T-cell (primary cell): ENCODE results near the gene CNGB1. TPM values are rescaled to one million over a fixed set of nuclear protein-coding genes. Genes with fewer than 3 reads are reported as not detected.
"Not testable (repeated sequence)": the region's sequence is repeated elsewhere in the genome, so short reads cannot be mapped to it uniquely, and the experiment has no call there.

Experiments
- ATAC-seq, 4 experiments: fragments of 200-7000 bp in 3 of 4; fragments of 150-1000 bp in 1 of 4; cut with Tn5 transposase; replicated peaks in 1 of 4; 1 replicate in 3 of 4; 2 replicates in 1 of 4; pipeline ENCODE4 v1.10.0; 2021; ENCODE audit warnings: moderate library complexity in 3 of 4, mild to moderate bottlenecking in 2 of 4, moderate number of reproducible peaks in 1 of 4
- CTCF ChIA-PET, 2 donors: fragments of 300-600 bp; sonication (Branson Sonifier 250); formaldehyde crosslinking; loops; one replicate each; lab custom pipeline; 2022; ENCODE audit warnings: antibody characterized with exemption in 2 of 2; lab: Charles Lee
- POLR2A ChIA-PET, 2 donors: fragments of 300-600 bp; sonication (Branson Sonifier 250); formaldehyde crosslinking; loops; one replicate each; lab custom pipeline; 2022; ENCODE audit warnings: antibody characterized with exemption in 2 of 2; lab: Charles Lee
- DNase-seq, 35 experiments: peaks; one replicate each; pipeline versions ENCODE4 v3.0.0 to v3.0.0-alpha.2; 2013 to 2023
- H3K27ac ChIP-seq: one replicate; pipeline ENCODE4 v1.5.1; 2013; ENCODE audit warnings: low read length
- H3K27me3 ChIP-seq, 2 experiments: replicated peaks in 1 of 2; 1 replicate in 1 of 2; 2 replicates in 1 of 2; pipeline versions ENCODE4 v1.6.1 to v1.7.0; 2013; ENCODE audit warnings: low read length in 1 of 2, mixed read lengths in 1 of 2; ENCODE audit not compliant: control insufficient read depth in 2 of 2, insufficient read depth in 2 of 2; ENCODE audit errors: extremely low read depth in 1 of 2
- H3K36me3 ChIP-seq, 2 donors: 1 replicate in 1 of 2; 2 replicates in 1 of 2; pipeline versions ENCODE4 v1.6.1 to v1.7.0; 2013; ENCODE audit warnings: low read length in 1 of 2; ENCODE audit not compliant: control insufficient read depth in 2 of 2, insufficient read depth in 1 of 2; ENCODE audit errors: extremely low read depth in 1 of 2
- H3K4me1 ChIP-seq, 2 experiments: 1 replicate in 1 of 2; 2 replicates in 1 of 2; pipeline versions ENCODE4 v1.6.1 to v1.7.0; 2013; ENCODE audit warnings: low read length in 2 of 2, mixed read lengths in 1 of 2; ENCODE audit not compliant: insufficient read depth in 2 of 2, control insufficient read depth in 1 of 2; ENCODE audit errors: extremely low read depth in 1 of 2
- H3K4me3 ChIP-seq, 2 donors: 1 replicate in 1 of 2; 2 replicates in 1 of 2; pipeline versions ENCODE4 v1.5.1 to v1.7.0; 2013; ENCODE audit warnings: mild to moderate bottlenecking in 2 of 2, low read length in 1 of 2, moderate library complexity in 1 of 2; ENCODE audit not compliant: control insufficient read depth in 1 of 2; ENCODE audit errors: extremely low read depth in 1 of 2
- H3K9me3 ChIP-seq: 2 replicates; pipeline ENCODE4 v1.7.0; 2013
- H3K27ac Mint-ChIP-seq, 2 donors: one replicate each; pipeline ENCODE4 v1.8.0; 2020 to 2021; ENCODE audit warnings: mild to moderate bottlenecking in 2 of 2, mixed read lengths in 2 of 2
- H3K27me3 Mint-ChIP-seq, 2 donors: one replicate each; pipeline ENCODE4 v1.8.0; 2021 to 2022; ENCODE audit warnings: mixed read lengths in 2 of 2
- H3K36me3 Mint-ChIP-seq: one replicate; pipeline ENCODE4 v1.8.0; 2021; ENCODE audit warnings: mixed read lengths
- H3K4me1 Mint-ChIP-seq, 3 donors: one replicate each; pipeline ENCODE4 v1.8.0; 2020 to 2022; ENCODE audit warnings: mixed read lengths in 3 of 3, mild to moderate bottlenecking in 1 of 3
- H3K4me3 Mint-ChIP-seq, 3 donors: one replicate each; pipeline ENCODE4 v1.8.0; 2020 to 2022; ENCODE audit warnings: mild to moderate bottlenecking in 3 of 3, mixed read lengths in 3 of 3, moderate library complexity in 3 of 3
- H3K9me3 Mint-ChIP-seq, 3 donors: one replicate each; pipeline ENCODE4 v1.8.0; 2020 to 2022; ENCODE audit warnings: mixed read lengths in 3 of 3
- WGBS: methylation state at CpG from one replicate; pipeline ENCODE4 v1.1.5; 2013; ENCODE audit warnings: missing lambda C conversion rate; ENCODE audit not compliant: insufficient coverage; 5-methylcytosine and 5-hydroxymethylcytosine counted together
- total RNA-seq, 35 experiments: library from RNA in 6 of 35; stranded (reverse) in 6 of 35; fragments of 120-200 nt in 1 of 35; gene quantifications; one replicate each; pipeline versions ENCODE4 v1.2.1 to v1.2.4 and lab custom pipeline; 2013 to 2026

Gene CNGB1
- total RNA-seq, 5 donors from 2014 or later (not counting 1 experiment from before 2014, with no cell fraction given), result not detected

DNA sequence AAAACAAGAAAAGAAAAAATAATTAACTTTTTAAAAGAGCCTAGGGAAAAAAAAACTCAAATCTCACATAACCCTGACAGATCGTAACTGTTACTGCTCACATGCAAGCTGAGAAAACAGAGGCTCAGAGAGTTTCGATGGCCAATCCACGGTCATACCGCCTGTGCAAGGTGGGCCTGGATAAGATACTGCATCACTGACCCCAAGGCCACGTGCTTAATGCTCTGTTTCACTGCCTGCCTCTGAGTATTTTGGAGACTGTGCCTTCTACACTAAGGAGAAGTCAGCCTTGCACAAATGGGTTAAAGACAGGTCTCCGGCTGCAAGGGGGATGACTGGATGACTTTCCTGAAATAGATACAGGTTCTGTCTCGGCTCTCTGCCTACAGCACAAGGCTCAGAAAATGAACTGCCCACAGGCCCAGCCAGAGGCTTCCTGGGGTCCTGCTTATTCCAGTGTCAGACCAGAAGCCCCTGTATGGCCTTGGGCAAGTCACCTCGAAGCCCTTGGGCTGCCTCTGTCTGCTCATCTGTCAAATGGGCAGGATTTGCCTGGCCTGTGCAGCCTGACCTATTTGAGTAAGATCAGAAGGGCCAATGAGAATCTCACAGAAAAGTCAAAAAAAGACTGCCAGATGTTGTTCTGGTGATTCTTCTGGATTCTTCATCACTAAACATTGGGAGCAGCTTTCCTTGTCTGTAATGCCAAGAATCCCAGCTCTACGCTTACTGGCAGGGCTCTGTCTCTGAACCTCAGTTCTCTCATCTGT lies 25.8 kb downstream of the CNGB1 start:
- no peak for DNase-seq
- 83% methylated on average over 8 of the region's 9 CpGs for WGBS
- Mint-ChIP-seq H3K27me3 (peaks cover 4 to 5% of the 10 kb centered on the region in 2 donors), H3K4me1 (no peaks in the 10 kb centered on the region), H3K9me3 (no peaks in the 10 kb centered on the region), H3K27ac (no peak overlapping the region), H3K4me3 (no peak overlapping the region), H3K36me3 (no peaks in the 10 kb centered on the region)
- ChIA-PET CTCF (interaction anchor here in 1 of 2 donors (0.7 kb wide), 1 partner anchor 9 kb away, joined by 9 read pairs; no protein-coding TSS in a partner anchor), POLR2A (no interaction called here)
- no peak for ATAC-seq
- Histone ChIP-seq H3K9me3 (no peaks in the 10 kb centered on the region), H3K36me3 (no peaks in the 10 kb centered on the region), H3K27me3 (peaks cover 0 to 11% of the 10 kb centered on the region in 2 experiments), H3K27ac (no peak overlapping the region), H3K4me1 (no peaks in the 10 kb centered on the region), H3K4me3 (no peak overlapping the region)

DNA sequence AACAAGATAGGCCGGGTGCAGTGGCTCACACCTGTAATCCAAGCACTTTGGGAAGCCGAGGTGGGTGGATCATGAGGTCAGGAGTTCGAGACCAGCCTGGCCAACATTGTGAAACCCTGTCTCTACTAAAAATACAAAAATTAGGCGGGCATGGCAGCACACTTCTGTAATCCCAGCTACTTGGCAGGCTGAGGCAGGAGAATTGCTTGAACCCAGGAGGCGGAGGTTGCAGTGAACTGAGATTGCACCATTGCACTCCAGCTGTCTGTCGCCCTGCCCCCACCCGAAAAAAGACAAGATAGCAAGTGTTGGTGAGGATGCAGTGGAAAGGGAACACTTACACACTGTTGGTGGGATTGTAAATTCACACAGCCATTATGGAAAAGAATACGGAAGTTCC lies 27.5 kb downstream of the CNGB1 start:
- H3K36me3 ChIP-seq, CTCF ChIA-PET, ATAC-seq, H3K4me1 ChIP-seq, DNase-seq, H3K27ac Mint-ChIP-seq, H3K27me3 Mint-ChIP-seq, H3K27ac ChIP-seq, POLR2A ChIA-PET, H3K4me1 Mint-ChIP-seq, H3K36me3 Mint-ChIP-seq, H3K4me3 ChIP-seq, H3K9me3 Mint-ChIP-seq, H3K9me3 ChIP-seq, H3K4me3 Mint-ChIP-seq: not testable (repeated sequence)
- H3K27me3 ChIP-seq, result peaks cover 0 to 22% of the 10 kb centered on the region in 2 experiments
- WGBS, result 83% methylated on average over 7 of the region's 8 CpGs

DNA sequence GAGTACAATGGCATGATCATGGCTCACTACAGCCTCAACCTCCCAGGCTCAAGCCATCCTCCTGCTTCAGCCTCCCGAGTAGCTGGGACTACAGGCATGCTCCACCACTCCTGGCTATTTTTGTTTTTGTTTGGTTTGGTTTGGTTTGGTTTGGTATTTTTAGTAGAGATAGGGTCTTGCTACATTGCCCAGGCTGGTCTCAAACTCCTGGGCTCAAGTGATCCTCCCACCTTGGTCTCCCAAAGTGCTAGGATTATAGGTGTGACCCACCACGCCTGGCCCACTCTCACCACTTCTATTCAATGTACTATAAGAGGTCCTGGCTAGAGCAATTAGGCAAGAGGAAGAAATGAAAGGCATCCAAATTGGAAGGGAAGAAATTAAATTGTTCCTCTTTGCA lies 29.0 kb downstream of the CNGB1 start:
- H3K9me3 Mint-ChIP-seq, H3K27ac Mint-ChIP-seq, H3K27ac ChIP-seq, H3K36me3 Mint-ChIP-seq, H3K4me1 ChIP-seq, ATAC-seq, POLR2A ChIA-PET, H3K36me3 ChIP-seq, CTCF ChIA-PET, H3K4me3 Mint-ChIP-seq, H3K4me3 ChIP-seq, DNase-seq, H3K4me1 Mint-ChIP-seq, H3K9me3 ChIP-seq: not testable (repeated sequence)
- H3K27me3 Mint-ChIP-seq, result peaks cover 4 to 11% of the 10 kb centered on the region in 2 donors
- no CpG with 5 or more reads among the region's 2 CpGs for WGBS
- peaks cover 0 to 25% of the 10 kb centered on the region in 2 experiments for H3K27me3 ChIP-seq

DNA sequence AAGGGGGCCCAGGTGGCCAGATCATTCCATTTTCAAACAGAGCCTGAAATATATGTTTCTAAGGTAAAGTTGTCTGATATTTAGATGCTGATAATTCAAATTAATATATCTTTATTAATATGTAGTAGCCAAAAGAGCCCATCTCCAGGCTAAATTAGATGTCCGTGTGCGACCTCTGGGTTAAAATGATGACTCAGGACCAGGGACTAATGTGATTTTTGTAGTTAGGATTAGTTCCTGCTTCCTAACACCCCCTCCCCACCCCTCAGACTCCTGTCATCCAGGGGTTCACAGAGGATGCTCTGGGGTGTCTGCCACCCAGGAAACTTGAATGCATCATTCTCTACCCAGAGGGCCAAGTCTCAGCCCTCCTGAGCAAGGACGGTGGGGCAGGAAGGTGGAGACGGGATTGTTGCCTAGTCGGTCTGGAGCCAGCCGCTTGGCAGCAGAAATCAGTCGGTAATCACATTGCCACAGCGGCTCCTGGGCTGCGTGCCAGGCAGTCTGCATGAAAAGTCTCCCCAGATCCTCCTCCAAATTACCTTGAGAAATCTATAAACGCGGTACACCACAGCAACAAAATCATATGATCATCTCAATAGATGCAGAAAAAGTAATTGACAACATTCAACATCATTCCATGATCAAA lies 29.8 kb downstream of the CNGB1 start:
- no peaks in the 10 kb centered on the region for H3K9me3 Mint-ChIP-seq
- no peaks in the 10 kb centered on the region for H3K4me1 Mint-ChIP-seq
- DNase-seq (no peak), ATAC-seq (no peak)
- H3K36me3 Mint-ChIP-seq, result no peaks in the 10 kb centered on the region
- H3K27me3 Mint-ChIP-seq, result peaks cover 12 to 14% of the 10 kb centered on the region in 2 donors
- H3K27ac Mint-ChIP-seq, result no peak overlapping the region
- Histone ChIP-seq H3K4me3 (no peak overlapping the region), H3K27ac (no peak overlapping the region), H3K27me3 (peaks cover 0 to 27% of the 10 kb centered on the region in 2 experiments), H3K4me1 (no peaks in the 10 kb centered on the region), H3K9me3 (no peaks in the 10 kb centered on the region), H3K36me3 (no peaks in the 10 kb centered on the region)
- no peak overlapping the region for H3K4me3 Mint-ChIP-seq
- CTCF ChIA-PET, result no interaction called here
- 73% methylated on average over 7 of the region's 11 CpGs for WGBS
- POLR2A ChIA-PET, result no interaction called here

DNA sequence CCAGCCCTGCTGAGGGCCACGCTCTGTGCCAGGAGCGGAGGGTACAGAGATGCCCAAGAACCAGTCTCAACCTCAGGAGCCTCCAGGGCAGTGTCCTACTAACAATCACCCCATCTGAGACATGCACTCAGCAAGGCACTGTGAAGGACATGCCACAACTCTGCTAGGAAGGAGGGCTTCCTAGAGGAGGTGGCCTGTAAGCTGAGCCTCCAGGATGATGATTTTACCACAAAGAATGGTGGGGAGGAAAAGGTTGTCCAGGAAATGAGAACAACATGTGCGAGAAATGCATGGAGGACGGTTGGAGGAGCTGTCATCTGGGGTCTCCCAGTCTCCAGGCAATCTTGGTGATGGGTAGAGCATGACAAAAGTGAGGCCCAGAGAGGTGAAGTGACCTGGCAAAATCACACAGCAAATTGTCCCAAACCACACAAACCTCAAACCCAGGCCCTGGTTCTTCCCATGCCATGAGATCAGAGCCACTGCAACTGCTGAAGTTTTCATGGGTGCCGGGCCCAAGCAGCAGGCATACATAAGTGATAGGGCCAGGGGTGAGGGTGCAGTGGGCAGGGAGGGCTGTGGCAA lies 30.5 kb downstream of the CNGB1 start:
- DNase-seq (no peak), ATAC-seq (no peak)
- no peak overlapping the region for H3K4me3 ChIP-seq
- no peaks in the 10 kb centered on the region for H3K9me3 Mint-ChIP-seq
- peaks cover 12 to 14% of the 10 kb centered on the region in 2 donors for H3K27me3 Mint-ChIP-seq
- H3K27ac Mint-ChIP-seq, result no peak overlapping the region
- H3K4me1 Mint-ChIP-seq, result no peaks in the 10 kb centered on the region
- peaks cover 0 to 32% of the 10 kb centered on the region in 2 experiments for H3K27me3 ChIP-seq
- POLR2A ChIA-PET, result no interaction called here
- 80% methylated on average over 2 of the region's 5 CpGs for WGBS
- no peak overlapping the region for H3K27ac ChIP-seq
- no peak overlapping the region for H3K4me3 Mint-ChIP-seq
- H3K36me3 Mint-ChIP-seq, result no peaks in the 10 kb centered on the region
- H3K9me3 ChIP-seq, result no peaks in the 10 kb centered on the region
- no peaks in the 10 kb centered on the region for H3K36me3 ChIP-seq
- H3K4me1 ChIP-seq, result no peaks in the 10 kb centered on the region
- CTCF ChIA-PET, result interaction anchor here in 1 of 2 donors (0.5 kb wide), 1 partner anchor 646 kb away, joined by 4 read pairs; no protein-coding TSS in a partner anchor

DNA sequence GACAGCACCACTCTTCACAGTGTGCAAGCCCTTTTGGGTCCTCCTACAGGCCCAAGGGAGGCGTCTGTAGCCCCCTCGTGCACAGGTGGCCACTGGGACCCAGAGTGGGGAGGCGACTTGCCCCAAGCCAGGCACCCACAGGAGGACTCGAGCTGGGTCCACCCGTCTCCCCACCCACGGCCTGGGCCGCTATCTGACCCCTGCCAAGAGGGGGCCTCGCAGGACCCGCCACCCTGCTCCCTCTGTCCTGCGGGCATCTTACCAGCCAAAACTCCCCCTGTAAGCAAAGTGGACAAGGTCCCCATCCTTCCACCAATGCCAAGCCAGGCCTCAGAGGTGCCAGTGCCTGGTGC lies 31.1 kb downstream of the CNGB1 start:
- DNase-seq (no peak), ATAC-seq (no peak)
- H3K36me3 Mint-ChIP-seq, result no peaks in the 10 kb centered on the region
- peaks cover 0 to 34% of the 10 kb centered on the region in 2 experiments for H3K27me3 ChIP-seq
- ChIA-PET CTCF (no interaction called here), POLR2A (no interaction called here)
- H3K9me3 ChIP-seq, result no peaks in the 10 kb centered on the region
- H3K36me3 ChIP-seq, result no peaks in the 10 kb centered on the region
- WGBS, result 81% methylated on average over 10 of the region's 10 CpGs
- no peak overlapping the region for H3K4me3 Mint-ChIP-seq
- H3K27ac Mint-ChIP-seq, result no peak overlapping the region
- peaks cover 12 to 14% of the 10 kb centered on the region in 2 donors for H3K27me3 Mint-ChIP-seq
- H3K4me1 ChIP-seq, result no peaks in the 10 kb centered on the region
- no peak overlapping the region for H3K27ac ChIP-seq
- no peaks in the 10 kb centered on the region for H3K9me3 Mint-ChIP-seq
- no peak overlapping the region for H3K4me3 ChIP-seq
- no peaks in the 10 kb centered on the region for H3K4me1 Mint-ChIP-seq
